ENCODE data around the gene VTA1.
"Not testable (repeated sequence)": the region's sequence is repeated elsewhere in the genome, so short reads cannot be mapped to it uniquely, and the experiment has no call there.

Gene VTA1

DNA sequence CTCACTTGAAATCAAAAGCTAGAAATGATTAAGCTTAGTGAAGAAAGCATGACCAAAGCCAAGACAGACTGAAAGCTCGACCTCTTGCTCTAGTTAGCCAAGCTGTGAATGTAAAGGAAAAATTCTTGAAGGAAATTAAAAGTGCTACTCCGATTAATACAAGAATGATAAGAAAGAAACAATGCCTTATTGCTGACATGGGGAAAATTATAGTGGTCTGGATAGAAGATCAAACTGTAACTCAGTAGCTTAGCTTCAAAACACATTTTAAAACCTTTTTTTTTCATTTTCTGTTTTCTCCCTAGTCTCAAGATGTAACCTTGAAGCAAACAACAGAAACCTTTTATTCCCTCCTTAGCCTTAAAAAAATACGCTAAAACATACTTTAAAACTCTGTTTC is 25.7 kb upstream of the VTA1 start:
- no peak for DNase-seq (ENCODE audit: low spot score)
- TF ChIP-seq, protein P1, sequence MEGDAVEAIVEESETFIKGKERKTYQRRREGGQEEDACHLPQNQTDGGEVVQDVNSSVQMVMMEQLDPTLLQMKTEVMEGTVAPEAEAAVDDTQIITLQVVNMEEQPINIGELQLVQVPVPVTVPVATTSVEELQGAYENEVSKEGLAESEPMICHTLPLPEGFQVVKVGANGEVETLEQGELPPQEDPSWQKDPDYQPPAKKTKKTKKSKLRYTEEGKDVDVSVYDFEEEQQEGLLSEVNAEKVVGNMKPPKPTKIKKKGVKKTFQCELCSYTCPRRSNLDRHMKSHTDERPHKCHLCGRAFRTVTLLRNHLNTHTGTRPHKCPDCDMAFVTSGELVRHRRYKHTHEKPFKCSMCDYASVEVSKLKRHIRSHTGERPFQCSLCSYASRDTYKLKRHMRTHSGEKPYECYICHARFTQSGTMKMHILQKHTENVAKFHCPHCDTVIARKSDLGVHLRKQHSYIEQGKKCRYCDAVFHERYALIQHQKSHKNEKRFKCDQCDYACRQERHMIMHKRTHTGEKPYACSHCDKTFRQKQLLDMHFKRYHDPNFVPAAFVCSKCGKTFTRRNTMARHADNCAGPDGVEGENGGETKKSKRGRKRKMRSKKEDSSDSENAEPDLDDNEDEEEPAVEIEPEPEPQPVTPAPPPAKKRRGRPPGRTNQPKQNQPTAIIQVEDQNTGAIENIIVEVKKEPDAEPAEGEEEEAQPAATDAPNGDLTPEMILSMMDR (IDR thresholded peaks at IDR 0.05; ENCODE audit: extremely low read depth, missing control alignments), result no peak

DNA sequence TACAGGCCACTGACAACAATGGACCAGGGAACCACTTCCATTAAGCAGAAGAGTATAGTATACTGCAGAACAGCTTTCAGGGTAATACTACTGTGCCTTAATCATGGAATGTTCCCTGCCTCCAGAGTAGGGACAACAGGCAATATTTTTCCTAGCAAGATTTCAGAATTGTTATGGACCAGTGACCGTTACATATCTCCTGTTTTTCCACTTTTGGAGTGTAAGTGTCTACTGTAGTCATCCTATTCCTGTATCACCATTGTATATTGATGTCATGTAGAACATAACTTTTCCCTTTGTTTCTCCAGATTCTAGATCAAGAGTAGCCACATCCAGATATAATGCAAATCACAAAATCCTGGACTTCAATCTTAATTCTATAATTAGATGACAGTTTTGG is 16.2 kb upstream of the VTA1 start:
- DNase-seq (ENCODE audit: low spot score), result no peak
- TF ChIP-seq, protein P1 (IDR thresholded peaks at IDR 0.05; ENCODE audit: extremely low read depth, missing control alignments), result no peak

DNA sequence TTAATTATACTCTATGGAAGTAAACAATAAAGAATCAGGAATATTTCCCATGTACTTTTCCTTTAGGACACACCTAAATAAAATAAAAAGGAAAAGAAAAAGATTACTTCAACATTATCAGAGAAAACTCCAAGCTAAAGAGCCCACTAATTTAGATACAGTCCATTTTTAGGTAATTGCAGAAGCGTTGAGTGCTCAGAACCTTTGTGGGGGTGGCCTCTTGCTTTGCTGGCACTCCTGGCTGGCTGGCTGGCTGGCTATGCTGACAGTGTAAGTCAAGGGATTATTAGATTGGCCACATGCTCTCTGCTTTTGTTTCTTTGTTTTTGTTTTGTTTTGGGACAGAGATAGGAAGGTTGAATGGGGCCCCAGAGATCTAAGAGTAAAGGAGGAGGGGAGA is 14.4 kb upstream of the VTA1 start, which contains the start of gene GJE1:
GJE1 (plus strand) TSS at position 301 of the 400 bp plus-strand sequence. CDS start 234 bp downstream, outside the sequence.
- no peak for DNase-seq (ENCODE audit: low spot score)
- TF ChIP-seq, protein P1 (IDR thresholded peaks at IDR 0.05; ENCODE audit: extremely low read depth, missing control alignments), result no peak

DNA sequence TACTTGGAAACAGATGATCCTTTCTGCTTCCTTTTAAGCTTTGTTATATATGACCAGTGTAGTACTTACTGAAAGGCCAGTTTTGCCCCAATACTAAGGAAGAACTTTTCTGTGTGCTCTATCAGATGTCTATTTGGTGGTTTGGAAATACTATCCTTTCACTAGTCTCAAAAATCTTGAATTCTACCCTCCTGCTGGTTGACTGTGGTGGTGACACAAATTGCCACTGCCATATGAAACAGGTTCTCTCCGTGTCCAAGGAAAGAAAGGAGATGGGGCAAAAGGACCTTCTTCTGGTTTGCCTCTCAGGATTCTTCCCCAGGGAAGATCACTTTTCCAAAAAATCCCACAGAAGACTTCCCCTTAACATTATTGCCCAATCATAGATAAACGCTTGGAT is 8.2 kb upstream of the VTA1 start:
- TF ChIP-seq, protein P1 (IDR thresholded peaks at IDR 0.05; ENCODE audit: extremely low read depth, missing control alignments), result no peak

DNA sequence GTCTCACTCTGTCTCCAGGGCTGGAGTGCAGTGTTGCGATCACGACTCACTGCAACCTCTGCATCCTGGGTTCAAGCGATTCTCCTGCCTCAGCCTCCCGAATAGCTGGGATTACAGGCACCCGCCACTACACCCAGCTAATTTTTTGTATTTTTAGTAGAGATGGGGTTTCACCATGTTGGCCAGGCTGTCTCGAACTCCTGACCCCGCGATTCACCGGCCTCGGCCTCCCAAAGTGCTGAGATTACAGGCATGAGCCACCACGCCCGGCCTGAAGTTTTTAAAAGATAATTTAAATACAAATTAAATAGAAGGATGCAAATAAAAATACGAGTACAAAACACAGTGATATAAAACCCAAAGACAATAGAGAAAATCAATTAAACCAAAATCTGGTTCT is 5.5 kb upstream of the VTA1 start:
- DNase-seq (ENCODE audit: low spot score), result not testable (repeated sequence)

More for the DNA sequence above, 8.2 kb upstream of the VTA1 start:
- DNase-seq (ENCODE audit: low spot score), result no peak

DNA sequence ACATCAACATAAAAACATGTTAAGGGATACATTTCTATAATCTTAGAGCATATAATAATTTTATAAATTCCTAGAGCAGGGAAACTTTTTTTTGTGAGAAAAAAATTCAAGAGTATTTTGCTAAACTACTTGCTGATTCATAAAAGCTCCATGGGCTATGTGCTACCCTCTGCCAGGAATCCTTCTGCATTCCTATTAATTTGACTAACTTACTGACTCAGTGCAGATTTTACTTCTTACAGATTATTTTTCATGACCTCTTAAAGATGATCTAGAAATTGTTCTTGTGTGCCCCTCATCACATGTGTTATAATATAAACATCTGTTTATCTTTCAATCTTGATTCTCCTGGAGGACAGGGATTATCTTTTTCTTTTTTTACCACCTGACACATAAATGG is 5.7 kb downstream of the VTA1 start:
- TF ChIP-seq, protein P1 (IDR thresholded peaks at IDR 0.05; ENCODE audit: extremely low read depth, missing control alignments), result no peak
- no peak for DNase-seq (ENCODE audit: low spot score)

DNA sequence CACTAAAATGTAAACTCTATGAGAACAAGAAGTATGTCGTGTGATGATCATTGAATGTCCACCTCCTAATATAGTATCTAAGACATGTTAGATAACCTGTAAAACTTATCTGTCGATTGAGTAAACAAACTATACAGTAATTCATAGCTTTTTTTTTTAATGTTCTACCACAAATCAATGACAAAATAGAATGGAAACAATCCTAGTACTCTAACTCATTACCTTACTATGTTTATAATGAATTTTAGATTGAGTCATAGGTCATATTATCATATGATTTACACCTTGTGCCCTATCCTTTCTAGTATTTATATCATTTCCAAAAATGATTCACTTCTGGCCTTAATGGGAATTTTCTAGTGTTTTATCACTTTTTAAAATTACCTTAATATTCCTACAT is 6.1 kb downstream of the VTA1 start:
- TF ChIP-seq, protein P1 (IDR thresholded peaks at IDR 0.05; ENCODE audit: extremely low read depth, missing control alignments), result no peak
- DNase-seq (ENCODE audit: low spot score), result no peak

DNA sequence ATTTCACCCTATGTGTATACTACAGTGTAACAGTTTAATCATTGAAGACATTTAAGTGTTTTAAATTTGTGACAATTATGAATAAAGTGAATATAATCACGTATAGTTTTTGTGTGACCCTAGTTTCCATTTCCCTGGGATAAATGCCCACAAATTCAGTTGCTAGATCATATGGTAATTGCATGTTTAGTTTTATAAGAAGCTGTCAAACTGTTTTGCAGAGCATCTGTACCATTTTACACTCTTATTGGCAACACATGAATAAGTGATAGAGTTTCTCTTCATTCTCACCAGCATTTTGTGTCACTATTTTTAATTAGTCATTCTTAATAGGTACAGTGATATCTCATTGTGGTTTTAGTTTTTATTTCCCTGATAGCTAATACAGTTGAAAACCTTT is 7.3 kb downstream of the VTA1 start:
- TF ChIP-seq, protein P1 (IDR thresholded peaks at IDR 0.05; ENCODE audit: extremely low read depth, missing control alignments), result no peak
- DNase-seq (ENCODE audit: low spot score), result no peak

Measured in GM20000 (cell line).